GM10266 (cell line): Measurements from ENCODE around the gene GRIA1.

ENCODE experiments used
- DNase-seq: peaks from one replicate; pipeline ENCODE4 v3.0.0; 2012; ENCODE audit errors: extremely low spot score
- CTCF ChIP-seq: IDR thresholded peaks from 2 replicates; pipeline ENCODE4 v1.5.1; 2012; ENCODE audit warnings: mild to moderate bottlenecking, low read depth; ENCODE audit not compliant: control insufficient read depth, insufficient read depth; ENCODE audit errors: missing control alignments

Gene GRIA1

DNA sequence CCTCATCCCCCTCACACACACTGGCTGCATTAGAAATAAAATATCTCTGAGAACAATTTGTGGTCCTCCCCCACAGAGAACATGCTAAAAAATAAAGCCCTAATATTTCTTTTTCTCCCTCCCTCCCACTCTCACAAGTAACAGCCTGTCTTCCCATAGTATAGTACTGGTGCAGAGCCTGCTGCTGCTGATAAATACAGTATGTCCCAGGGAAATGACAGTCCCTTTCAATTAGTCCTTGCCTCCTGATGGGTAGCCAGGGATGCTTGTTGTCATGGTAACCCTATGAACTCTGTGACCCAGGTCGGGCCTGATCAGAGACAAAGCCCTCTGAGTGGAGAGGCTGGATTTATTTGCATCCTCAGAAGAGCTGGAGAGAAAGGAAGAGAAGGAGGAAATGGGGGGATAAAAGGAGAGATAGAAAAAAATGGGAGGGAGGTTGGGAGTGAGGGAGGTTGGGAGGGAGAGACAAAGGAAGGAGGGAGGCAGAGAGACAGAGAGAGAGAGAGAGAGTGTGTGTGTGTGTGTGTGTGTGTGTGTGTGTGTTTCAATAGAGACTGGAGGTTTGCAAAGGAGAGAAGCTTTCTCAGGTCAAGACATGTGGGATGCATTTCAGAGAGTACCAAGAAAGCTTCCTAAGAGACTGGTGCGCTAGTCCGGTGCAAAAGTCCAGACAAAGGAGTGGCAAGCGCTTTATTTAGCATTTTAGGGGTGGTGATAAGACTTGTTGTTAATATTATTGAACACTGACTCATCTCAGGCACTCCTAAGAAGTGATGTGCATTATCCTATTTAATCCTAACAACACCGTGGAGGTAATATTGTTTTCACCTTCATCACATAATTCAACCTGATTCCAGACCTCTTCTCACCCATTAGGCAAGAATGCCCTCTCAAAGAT lies 287.5 kb downstream of the GRIA1 start:
- DNase-seq = no peak
- TF ChIP-seq CTCF = no peak

- DNase-seq = no peak
- no peak for TF ChIP-seq CTCF
These were observed 289.4 kb downstream of the GRIA1 start for GRCh38 chr5:153779836-153780235.

DNA sequence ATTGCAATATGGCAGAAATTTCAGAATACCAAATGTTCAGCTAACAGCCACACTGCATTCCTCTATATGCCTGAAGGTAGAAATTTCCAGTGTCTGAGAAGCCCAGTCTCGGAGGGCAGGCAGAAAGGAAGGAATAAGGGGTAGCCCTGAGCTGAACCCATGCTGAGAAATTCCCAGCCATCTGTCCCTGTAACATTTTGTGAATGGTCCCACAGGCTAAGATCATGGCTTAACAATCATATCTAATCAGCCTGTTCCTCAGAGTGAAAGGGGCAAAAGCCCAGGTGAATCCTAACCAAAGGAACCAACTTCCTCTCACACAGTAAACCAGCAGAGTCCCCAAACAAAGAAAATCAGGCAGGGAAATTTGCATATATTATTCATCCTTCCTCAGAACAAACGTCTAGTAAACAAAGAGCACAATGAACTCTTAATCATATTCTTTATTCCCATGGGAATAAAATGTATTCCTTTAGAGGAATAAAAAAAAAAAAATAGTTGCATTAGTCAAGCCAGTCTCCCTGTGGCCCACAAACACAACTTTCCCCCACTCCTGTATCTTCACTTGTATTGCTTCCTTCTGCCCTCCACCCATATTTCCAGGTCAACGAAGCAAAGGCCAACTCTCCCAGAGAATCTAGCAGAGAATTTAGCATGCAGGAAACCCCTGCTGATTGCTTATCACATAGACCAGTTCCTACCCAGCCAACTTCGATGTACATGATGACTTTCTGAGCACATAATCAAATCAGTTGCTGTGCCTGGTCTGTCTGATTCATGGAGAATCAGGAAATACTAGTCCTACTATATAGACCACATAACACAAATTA lies 290.6 kb downstream of the GRIA1 start:
- TF ChIP-seq CTCF = no peak
- DNase-seq = no peak

DNA sequence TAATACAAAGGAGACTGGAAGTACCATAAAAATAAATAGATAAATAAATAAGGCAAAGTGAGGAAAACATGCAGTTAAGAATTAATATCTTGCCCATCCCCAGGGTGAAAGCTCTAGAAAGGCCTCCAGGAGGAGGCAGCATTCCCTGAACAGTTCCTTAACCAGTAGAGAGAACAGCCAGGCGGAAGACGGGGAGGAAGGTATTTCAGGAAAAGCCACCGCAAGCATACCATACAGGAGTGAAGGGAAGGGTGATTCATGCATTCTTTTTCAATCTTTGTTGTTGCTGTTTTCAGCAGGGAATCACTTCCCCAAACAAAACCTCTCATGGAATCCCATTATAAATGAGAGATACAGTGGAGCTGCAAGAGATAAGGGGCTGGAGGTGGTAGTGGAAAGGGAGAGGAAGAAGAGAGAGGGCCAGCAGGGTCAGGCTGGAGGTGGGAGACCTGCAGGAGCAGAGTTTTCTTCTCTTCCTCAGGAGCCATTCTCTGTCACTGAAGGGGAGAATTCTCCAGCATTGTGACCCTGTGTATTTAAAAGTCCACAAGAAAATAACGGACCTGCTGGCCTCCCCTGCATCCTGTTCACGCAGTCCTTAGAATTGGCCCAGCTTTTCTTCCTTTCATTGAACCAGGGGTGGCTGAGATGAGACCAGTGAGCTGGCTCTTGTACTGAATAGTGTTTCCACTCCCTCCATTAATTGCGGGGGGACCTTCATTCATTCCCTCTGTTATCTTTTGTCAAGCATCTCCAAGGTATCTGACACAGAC lies 292.3 kb downstream of the GRIA1 start:
- DNase-seq = no peak
- no peak for TF ChIP-seq CTCF

- TF ChIP-seq CTCF = no peak
- DNase-seq = no peak
These were observed 292.8 kb downstream of the GRIA1 start for GRCh38 chr5:153783362-153783658.

GRCh38 chr5:153784277-153784676 lies 293.8 kb downstream of the GRIA1 start:
- DNase-seq = no peak
- no peak for TF ChIP-seq CTCF
